PC-9 (cell line): ENCODE data around the gene ATP1B4.

Experiments
- EZH2 ChIP-seq: fragments of 200-600 bp; sonication (generic); IDR thresholded peaks from 2 replicates; pipeline ENCODE4 v1.8.0; 2017; ENCODE audit warnings: antibody characterized with exemption, low read depth
- TF ChIP-seq, protein P1 (sequence below): fragments of 200-600 bp; sonication (generic); conservative IDR thresholded peaks from 2 replicates; pipeline ENCODE4 v1.6.1; 2017; ENCODE audit warnings: mixed run types, antibody characterized with exemption, mild to moderate bottlenecking, moderate library complexity

DNA sequence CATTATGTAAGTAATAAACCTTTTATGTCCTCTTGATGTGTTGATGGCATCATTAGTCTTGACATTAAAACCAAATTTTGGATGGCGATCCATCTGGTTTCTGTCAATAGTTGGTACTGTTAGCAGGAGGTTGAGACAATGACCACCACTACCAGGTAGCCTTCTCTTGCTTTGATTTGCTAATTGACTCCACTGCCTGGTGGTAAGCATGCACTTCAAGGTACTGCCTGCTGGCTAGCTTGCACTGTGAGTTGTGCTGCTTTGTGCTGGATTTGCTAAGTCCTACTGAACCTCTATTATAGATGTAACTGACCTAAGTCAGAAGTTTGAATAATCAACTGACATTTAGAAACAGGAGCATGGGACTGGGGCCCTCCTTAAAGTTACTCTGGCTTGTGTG is 46.3 kb downstream of the ATP1B4 start:
- TF ChIP-seq, protein P1, sequence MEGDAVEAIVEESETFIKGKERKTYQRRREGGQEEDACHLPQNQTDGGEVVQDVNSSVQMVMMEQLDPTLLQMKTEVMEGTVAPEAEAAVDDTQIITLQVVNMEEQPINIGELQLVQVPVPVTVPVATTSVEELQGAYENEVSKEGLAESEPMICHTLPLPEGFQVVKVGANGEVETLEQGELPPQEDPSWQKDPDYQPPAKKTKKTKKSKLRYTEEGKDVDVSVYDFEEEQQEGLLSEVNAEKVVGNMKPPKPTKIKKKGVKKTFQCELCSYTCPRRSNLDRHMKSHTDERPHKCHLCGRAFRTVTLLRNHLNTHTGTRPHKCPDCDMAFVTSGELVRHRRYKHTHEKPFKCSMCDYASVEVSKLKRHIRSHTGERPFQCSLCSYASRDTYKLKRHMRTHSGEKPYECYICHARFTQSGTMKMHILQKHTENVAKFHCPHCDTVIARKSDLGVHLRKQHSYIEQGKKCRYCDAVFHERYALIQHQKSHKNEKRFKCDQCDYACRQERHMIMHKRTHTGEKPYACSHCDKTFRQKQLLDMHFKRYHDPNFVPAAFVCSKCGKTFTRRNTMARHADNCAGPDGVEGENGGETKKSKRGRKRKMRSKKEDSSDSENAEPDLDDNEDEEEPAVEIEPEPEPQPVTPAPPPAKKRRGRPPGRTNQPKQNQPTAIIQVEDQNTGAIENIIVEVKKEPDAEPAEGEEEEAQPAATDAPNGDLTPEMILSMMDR, result no peak
- TF ChIP-seq EZH2, result no peak
